GM21576 (cell line): Measurements from ENCODE around the gene ZNF470.

Experiments used
- ATAC-seq: cut with Tn5 transposase; IDR thresholded peaks from one replicate; pipeline ENCODE4 v1.9.1; 2021; ENCODE audit warnings: mild to moderate bottlenecking, moderate library complexity; ENCODE audit not compliant: unreplicated experiment

The ZNF470 gene

GRCh38 chr19:56567274-56568120 is at the start of gene ZNF470:
Gene ZNF470, plus strand, starts transcription at chr19:56567468. Its CDS starts 2,844 bp downstream, at chr19:56570312.
- ATAC-seq = peak; percentile 95

- no peak for ATAC-seq
Observed at GRCh38 chr19:56525214-56525860, 41.9 kb upstream of the ZNF470 start.

- no peak for ATAC-seq
Observed at GRCh38 chr19:56537442-56537841, 29.8 kb upstream of the ZNF470 start.

GRCh38 chr19:56538254-56538760 is 29.0 kb upstream of the ZNF470 start:
- peak; percentile 87 for ATAC-seq

- ATAC-seq = peak; percentile 33
Observed at GRCh38 chr19:56538761-56539263, 28.5 kb upstream of the ZNF470 start, which contains the start of gene ZFP28. Gene ZFP28, plus strand, starts transcription at chr19:56538948. Its CDS starts 71 bp downstream, at chr19:56539019.

- ATAC-seq = no peak
Observed at GRCh38 chr19:56543776-56544175, 23.5 kb upstream of the ZNF470 start.

GRCh38 chr19:56547535-56547934 is 19.7 kb upstream of the ZNF470 start:
- no peak for ATAC-seq

- no peak for ATAC-seq
Observed at GRCh38 chr19:56554272-56554869, 12.9 kb upstream of the ZNF470 start.

- ATAC-seq = no peak
Observed at GRCh38 chr19:56562766-56563165, 4.5 kb upstream of the ZNF470 start.

- peak; percentile 31 for ATAC-seq
Observed at GRCh38 chr19:56566904-56567273, 379 bp upstream of the ZNF470 start.

GRCh38 chr19:56572589-56572988 is 5.3 kb downstream of the ZNF470 start:
- ATAC-seq = no peak

- ATAC-seq = no peak
Observed at GRCh38 chr19:56573914-56574313, 6.6 kb downstream of the ZNF470 start.

- no peak for ATAC-seq
Observed at GRCh38 chr19:56577719-56578602, 10.7 kb downstream of the ZNF470 start.

- no peak for ATAC-seq
Observed at GRCh38 chr19:56594446-56594782, 27.1 kb downstream of the ZNF470 start.

- peak; percentile 84 for ATAC-seq
Observed at GRCh38 chr19:56594783-56595547, 27.7 kb downstream of the ZNF470 start, which contains the start of gene ZNF71. Gene ZNF71, plus strand, starts transcription at chr19:56595302. Its CDS starts 6,257 bp downstream, at chr19:56601559.

- peak; percentile 17 for ATAC-seq
Observed at GRCh38 chr19:56595548-56595899, 28.3 kb downstream of the ZNF470 start.

GRCh38 chr19:56596676-56597075 is 29.4 kb downstream of the ZNF470 start:
- ATAC-seq = no peak

GRCh38 chr19:56597696-56598095 is 30.4 kb downstream of the ZNF470 start:
- no peak for ATAC-seq

- ATAC-seq = no peak
Observed at GRCh38 chr19:56601375-56601774, 34.1 kb downstream of the ZNF470 start.

- ATAC-seq = no peak
Observed at GRCh38 chr19:56603829-56604228, 36.6 kb downstream of the ZNF470 start.
